Fibroblast of skin of scalp (primary cell): ENCODE measurements around the gene ESPNL.

Experiments
- DNase-seq: peaks from one replicate; pipeline ENCODE4 v3.0.0-alpha.2; 2013

ESPNL gene

GRCh38 chr2:238098901-238099713, 1.0 kb upstream of the ESPNL start:
- no peak for DNase-seq

- DNase-seq, result no peak
Measured at GRCh38 chr2:238099714-238100048, 459 bp upstream of the ESPNL start.

- DNase-seq, result no peak
Measured at GRCh38 chr2:238100821-238101771, 956 bp downstream of the ESPNL start.

DNA sequence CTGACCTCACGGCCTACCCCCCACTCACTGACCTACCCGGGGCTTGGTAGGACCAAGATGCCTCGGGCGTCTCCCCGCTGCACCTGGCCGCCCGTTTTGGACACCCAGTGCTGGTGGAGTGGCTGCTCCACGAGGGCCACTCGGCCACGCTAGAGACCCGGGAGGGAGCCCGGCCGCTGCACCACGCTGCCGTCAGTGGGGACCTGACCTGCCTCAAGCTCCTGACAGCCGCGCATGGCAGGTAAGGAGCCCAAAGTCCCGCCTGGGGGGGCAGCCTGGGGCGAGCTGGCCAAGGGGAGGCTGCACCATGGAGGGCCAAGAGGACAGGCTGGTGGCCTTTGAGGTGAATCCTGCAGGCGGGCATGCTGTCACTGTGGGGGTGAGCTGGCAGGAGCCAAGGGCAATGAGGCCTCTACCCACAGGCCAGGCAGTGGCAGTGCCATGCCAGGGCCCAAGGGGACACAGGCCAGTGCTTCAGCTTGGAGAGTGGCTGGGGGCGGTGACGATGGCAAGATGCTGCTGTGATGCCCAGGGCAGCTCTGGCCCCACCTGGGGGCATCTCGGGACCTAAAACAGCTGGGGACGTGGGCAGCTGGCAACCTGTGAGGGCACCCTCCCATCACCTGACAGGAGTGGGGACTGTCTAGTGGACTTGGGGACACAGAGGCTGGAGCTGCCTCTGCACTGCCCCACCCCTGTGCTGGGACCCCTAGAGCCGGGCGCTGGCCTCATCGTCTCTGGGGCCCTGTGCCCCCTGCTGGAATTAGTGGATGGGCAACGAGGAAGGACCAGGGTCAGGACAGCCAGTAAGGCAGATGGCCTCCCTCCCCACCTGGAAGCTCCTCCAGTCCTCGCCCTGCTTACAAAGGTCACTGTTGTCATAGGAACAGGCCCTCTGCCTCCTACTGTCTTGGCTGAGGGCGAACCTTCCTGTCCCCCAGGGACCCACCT, 2.0 kb downstream of the ESPNL start:
- no peak for DNase-seq

GRCh38 chr2:238102865-238103264, 2.7 kb downstream of the ESPNL start:
- no peak for DNase-seq

- DNase-seq, result no peak
Measured at GRCh38 chr2:238103465-238104225, 3.5 kb downstream of the ESPNL start.

- DNase-seq, result no peak
Measured at GRCh38 chr2:238104226-238104690, 4.1 kb downstream of the ESPNL start.

GRCh38 chr2:238104691-238105371, 4.7 kb downstream of the ESPNL start:
- no peak for DNase-seq

GRCh38 chr2:238105506-238106338, 5.6 kb downstream of the ESPNL start:
- DNase-seq, result no peak

DNA sequence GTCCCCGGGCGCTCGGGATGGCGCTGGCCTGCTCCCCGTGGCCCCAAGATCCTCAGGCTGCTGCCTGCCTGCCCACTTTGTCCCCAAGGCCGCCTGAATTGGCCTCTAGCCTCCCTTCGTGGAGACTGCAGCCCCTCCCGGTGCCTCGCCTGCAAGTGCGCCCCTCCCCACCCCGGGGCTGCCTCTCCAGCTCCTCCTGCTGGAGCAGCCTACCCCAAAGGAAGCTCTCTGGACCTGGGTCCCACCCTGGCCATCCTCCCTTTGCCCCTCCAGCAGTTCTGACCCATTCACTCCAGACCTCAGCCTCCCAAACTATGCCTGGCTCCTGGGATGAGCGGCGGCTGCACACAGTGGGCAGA, 6.2 kb downstream of the ESPNL start:
- DNase-seq, result no peak

DNA sequence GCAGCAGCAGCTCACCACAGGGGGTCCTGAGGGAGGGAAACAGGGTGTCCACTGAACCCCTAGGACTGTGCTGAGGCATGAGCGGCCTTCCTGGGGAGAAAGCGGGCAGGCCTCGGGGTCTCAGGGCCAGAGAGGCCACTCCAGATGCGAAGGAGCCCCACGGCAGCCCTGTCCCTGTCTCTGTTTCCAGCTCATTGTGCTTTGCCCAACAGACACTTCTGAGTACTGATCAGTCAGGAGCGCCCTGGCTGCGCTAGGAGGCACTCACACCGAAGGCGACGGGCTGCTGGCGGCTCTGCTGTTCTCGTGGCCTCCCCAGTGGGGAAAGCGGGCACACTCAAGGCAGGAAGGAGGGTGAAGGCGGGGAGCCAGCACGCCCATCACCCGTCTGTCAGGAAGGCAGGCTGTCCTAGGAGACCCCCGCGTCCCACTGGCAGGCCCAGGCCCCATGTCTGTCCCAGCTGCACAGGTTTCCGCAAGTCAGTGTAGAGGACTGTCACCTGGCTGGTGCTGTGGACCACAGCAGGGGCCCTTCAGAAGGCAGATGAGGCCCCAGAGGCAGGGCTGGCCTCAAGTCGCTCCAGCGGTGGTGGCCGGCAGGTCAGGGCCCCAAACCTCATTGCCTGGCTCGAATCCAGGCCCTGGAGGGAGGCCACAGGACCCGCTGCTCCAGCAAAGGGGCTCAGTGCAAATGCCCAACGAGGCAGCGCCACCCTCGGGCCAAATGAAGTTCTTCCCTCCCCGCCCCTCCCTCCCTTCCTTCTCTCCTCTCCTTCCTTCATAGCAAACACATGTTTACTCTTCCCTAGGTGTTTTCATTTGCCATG, 6.8 kb downstream of the ESPNL start:
- no peak for DNase-seq

- no peak for DNase-seq
Measured at GRCh38 chr2:238107525-238108422, 7.6 kb downstream of the ESPNL start.

- DNase-seq, result no peak
Measured at GRCh38 chr2:238108423-238109183, 8.5 kb downstream of the ESPNL start.

- DNase-seq, result no peak
Measured at GRCh38 chr2:238113611-238114010, 13.5 kb downstream of the ESPNL start.

- DNase-seq, result no peak
Measured at GRCh38 chr2:238114331-238114841, 14.2 kb downstream of the ESPNL start.

DNA sequence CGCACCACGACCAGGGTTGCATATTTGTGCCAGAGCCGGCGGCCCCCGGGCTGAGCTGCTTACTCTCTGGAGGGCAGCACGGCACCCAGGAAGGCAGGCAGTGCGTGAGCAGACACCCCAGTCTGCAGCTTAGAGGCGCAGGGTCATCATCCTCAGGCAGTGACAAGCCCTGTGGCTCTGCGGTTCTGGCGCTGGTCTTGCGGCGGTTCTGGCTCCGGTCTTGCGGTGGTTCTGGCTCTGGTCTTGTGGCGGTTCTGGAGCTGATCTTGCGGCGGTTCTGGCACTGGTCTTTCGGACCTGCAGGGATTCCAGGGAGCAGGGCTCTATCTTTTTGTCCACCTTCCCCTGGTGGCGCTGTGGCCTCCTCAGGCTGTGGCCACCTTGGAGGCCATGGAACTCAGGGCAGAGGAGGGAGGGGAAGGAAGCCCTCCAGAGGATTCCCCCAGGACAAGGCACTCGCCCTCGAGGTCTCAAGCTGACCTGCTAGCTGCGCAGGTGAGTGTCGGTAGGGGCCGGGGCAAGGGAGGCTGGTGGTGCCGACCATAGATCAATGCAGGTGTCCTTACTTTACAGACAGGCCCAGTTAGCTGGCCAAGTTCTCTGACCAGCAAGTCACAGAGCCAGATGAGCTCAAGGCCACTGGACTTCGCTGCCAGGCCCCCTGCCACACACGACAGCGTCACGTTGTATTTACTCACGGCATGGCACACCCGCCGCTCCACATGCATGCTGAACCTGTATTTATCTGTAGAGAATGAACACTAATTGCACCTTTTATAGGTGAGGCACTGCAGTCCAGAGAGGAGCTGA, 14.9 kb downstream of the ESPNL start:
- DNase-seq, result no peak
